GM18868 (cell line): ENCODE measurements around the gene TMTC4.
"Not testable (repeated sequence)": the region's sequence is repeated elsewhere in the genome, so short reads cannot be mapped to it uniquely, and the experiment has no call there.

ENCODE experiments used
- ATAC-seq: cut with Tn5 transposase; IDR thresholded peaks from one replicate; pipeline ENCODE4 v1.9.1; 2021; ENCODE audit warnings: mild to moderate bottlenecking, moderate library complexity; ENCODE audit not compliant: unreplicated experiment

TMTC4 gene

DNA sequence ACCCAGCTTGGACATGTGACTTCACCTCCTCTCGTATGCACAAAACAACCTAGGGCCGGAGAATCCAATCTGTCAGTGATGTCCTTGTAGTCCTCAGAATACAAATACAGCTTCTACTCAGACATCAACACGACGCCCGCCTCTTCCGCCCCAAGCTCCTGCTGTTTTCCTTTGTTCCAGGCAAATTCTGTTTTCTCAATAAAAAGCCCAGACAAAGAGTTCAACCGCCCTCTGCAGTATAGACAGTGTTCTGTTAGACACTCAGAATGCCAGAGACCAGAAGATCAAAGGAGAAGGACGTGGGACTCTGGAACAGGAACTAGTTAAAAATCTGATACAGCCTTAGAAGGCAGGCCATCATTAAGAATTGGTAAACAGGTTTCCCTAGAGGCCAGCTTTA lies 44.0 kb downstream of the TMTC4 start:
- no peak for ATAC-seq

DNA sequence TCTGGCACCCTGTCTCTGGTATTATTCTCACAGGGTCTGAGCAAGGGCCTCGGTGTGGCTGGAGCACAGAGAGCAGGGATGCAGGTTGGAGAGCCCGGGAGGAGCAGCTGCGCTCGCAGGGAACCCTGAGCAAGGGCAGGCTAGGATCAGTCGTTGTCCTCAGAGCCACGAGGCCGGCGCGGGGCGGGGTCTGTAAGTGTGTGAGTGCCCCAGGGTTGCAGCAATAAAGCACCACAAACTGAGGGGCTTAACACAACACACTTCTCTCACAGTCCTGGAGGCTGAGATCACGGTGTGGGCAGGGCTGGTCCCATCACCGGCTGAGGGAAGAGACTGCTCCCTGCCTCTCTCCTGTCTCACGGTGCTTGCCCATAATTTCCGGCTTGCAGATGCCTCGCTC lies 47.5 kb downstream of the TMTC4 start:
- no peak for ATAC-seq

DNA sequence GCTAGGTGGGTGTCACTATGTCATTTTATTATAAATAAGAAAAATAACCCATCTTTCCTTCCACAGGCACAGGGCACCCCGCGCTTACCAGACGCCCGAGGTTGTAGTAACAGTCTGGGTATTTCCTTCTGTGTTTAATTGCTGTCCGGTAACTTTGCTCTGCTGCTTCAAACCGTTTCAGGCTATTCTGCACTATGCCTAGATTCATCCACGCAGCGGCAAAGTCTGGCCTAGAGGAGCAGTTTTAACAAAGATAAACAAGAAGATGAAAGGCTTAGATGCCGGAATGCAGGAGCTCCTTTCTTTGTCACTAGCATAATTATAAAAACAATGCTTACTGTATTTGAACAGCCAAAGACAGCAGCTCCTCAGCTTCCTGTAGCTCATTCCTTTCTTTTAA lies 49.1 kb downstream of the TMTC4 start:
- ATAC-seq: no peak

DNA sequence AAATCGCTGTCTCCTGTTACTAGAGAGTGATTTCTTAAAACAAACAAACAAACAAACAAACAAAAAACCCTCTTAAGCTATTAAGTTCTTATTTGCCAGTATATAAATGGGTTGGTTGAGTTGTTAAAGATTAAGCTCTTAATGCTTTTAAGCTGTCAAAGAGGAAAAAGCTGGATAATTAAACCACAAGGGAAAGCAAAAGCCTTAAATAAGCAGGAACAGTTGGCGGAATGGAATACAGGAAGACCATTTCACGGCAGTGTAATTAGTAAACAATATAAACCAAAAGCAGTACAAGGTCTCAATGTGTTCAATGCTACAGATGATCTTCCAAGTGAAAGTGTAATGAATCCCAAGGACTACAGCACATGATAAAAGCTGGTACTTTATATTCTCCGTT lies 53.8 kb downstream of the TMTC4 start:
- no peak for ATAC-seq

DNA sequence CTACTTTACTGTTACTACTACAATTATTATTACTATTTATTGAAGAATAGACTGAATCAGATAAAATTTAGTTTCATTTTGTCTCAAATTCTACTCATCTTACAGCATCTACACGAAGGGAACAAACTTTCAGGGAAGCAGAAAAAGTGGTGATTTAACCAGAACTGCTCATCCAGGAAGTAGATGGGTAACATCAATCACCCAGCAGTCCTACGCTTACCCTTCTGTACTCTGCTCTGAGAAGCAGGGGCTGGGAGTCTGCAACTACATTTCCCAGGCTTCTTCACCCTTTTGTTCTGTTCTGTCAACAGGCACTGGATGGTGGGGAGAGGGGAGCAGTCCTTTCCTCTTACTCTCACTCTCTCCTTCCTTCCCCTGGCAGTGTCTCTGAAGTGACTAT lies 54.7 kb downstream of the TMTC4 start:
- no peak for ATAC-seq

DNA sequence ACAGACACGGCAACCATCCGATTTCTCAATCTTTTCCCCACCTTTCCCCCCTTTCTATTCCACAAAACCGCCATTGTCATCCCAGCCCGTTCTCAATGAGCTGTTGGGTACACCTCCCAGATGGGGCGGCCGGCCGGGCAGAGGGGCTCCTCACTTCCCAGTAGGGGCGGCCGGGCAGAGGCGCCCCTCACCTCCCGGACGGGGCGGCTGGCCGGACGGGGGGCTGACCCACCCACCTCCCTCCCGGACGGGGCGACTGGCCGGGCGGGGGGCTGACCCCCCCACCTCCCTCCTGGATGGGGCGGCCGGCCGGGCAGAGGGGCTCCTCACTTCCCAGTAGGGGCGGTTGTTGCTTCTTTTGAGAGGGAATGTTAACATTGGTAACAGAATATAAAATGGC lies 55.7 kb downstream of the TMTC4 start:
- not testable (repeated sequence) for ATAC-seq

DNA sequence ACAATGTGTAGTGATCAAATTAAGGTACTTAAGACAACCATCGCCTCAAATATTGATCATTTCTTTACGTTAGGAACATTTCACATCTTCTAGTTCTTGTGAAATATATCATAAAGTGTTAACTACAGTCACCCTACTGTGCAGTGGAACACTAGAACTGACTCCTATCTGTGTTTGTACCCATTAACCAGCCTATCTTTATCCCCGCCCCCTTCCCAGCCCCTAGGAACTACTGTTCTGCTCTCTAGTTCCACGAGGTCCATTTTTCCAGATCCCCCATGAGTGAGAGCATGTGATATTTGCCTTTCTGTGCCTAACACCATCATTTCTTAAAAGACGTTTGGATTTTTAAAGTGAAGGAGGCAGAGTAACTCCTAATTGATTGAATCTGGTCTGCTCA lies 61.6 kb downstream of the TMTC4 start:
- no peak for ATAC-seq

DNA sequence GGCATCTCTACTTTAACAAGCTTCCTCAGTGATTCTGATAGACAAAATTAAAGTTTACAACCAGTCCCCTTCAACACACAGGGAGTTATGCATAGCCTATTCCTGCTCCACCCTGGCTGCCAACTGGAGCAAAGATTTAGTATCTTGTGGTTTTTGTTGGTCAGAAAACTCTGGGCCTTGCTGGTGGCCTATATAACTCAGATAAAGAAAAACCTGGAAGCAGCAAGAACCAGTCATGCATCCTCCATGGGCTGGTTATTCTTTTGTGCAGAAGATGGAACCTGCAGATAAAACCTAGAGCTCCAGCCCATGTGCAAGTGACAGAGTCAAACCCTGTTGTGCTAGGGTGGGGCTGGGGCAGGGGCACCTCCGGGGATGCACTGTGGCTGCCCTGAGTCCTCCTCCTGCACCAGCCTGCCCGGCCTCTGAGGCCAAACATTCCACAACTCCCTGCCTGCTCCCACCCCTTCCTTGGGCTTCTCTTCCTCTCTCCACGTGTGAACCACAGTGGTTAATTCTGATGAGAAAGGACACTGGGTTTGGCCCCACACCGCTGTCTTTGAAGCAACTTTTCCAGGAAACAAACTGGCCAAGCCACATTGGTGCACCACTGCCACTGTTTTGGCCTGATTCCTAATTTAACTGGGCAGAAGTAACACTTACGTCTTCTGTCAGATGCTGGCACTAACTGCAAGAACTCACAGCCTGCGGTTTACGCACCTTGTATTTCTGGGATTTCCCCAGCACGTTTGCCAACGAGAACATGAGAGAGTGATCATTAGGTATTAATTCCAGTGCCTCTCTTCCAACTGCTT lies 62.7 kb downstream of the TMTC4 start:
- ATAC-seq: no peak

DNA sequence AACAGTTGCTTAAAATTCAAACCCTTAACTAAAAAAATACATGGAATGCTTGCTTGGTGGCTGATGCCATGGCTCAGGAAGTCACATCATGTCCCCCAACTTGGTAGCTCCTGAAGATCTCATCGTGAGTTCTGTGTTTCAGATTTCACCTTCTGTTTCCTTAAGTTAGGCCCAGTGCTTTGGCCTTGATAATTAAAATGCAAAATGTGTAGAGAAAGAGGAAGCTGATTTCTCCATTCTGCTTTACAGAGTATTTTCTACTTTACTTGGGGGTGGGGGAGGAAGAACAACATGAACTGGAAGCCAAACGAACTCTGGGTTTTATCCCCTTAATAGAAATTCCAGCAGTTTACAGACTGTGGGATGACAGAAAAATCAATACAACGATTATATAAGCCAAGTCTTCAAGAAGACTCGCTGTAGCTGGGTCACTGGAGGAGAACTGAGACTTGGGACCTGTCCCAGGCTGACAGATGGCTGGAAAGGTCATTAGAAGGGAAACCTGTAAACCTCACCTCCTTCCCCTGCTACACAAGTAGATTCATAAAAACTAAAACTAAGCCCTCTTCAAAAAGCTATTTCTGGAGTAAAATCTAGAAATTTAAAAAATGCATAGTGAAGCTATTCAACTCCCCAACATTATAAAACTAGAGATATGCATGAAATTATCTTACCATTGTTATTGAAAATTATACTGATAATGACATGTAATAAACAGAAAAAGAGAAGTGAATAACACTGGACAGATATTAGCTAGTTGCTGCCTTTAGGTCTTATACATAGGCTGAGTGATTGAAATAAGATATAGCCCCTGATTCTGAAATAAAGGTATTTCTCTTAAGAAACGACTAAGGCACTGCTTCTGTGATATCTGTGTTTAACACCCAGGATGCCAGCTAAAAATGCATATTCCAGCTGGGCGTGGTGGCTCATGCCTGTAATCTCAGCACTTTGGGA lies 63.9 kb downstream of the TMTC4 start:
- peak; percentile 25 for ATAC-seq

DNA sequence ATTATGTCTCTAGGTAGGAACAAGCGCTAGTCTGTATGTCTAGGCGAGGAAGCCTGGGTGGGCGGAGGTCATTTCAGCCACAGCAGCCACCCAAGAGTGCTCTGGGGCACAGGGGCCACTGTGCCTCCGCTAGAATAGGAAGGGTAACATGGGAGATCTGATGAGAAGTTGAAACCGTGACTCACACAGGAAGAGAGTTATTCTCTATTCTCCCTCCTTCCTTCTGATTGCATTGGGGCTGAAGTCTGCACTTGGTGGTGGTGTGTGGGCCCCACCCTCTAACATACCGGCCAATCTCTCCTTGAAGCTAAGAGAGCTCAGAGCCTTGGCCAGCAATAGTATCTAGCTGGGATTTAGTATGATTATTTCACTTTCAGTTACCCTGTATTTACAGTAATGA lies 65.7 kb downstream of the TMTC4 start:
- ATAC-seq: peak; percentile 94

DNA sequence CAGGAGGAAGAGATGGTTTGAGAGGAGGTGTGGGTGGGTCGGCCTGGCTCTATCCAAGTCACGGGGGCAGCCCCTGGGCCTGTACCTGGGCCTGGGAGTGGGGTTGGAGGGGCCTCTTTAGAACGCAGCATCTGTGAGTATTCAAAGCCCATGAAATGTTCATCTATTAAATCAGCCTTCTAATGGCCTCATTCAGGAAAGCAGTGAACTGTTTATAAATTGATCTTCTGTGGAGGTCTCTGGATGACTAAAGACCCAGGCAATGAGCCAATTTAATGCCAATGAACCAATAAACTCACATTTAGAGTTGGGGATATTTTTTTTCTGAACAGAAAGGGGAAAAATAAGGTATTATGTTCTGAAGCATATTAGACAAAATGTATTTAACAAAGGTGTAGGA lies 66.1 kb downstream of the TMTC4 start:
- no peak for ATAC-seq

DNA sequence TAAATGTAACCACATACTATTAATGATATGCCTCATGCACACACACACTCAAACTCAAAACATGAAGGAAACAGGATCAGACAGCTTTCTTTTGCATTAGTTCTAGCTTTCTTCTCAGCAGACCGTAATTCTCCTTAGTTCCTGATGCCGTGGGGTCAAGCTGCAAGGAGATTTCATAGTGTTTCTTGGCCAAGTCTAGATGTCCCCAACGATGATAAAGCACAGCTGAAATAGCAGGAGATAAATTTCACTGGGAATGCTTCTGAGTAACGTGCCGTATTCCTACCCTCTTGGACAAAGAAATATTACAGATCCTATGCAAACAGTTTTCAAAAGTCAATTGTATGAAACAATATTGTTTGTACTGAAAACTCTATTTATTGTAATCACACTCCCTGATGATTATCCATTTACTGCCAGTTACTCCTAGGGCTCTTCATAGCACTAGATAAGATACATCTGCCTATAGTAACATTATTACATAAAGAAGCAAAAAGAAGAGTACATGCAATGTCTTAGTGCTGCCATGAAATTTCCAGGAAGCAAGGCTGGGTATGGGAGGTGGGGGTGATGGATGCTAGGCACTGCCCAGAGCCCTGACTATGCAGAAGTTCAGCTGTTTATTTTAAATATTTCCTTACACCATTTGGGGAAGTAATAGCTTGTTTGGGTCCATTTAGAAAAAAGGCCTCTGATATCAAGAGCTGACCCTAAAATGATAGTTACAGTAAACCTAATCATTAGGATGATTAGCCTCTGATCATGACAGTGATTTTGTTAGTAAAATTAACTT lies 69.5 kb downstream of the TMTC4 start:
- no peak for ATAC-seq

DNA sequence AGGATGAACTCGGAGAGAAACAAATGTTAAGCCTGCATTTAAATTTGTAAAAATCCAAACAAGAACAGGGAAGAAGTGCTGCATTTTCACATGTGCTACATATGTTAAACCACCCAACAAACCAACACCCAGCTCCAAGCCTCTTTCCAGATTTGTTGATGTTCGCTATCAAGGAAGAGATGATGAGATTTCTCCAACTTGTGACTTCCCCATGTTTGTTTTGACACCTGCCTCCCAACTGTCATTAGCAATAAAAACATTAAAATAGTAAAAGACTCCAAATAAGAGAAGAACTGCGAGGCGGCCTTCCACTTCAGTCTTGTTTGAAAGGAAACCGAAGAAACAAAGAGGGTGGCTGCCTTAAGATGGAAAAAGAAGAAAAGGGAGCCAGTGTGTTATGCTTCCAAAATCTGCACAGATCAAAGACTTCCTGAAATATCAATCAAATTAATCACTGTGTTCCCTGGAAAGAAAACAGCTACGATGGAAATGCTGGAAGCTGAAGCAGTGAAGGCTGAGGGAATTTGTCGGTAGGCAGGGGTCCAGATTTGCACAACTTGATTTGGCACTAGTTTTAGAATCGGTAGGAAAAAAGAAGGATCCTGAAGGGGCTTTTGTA lies 72.0 kb downstream of the TMTC4 start:
- no peak for ATAC-seq

DNA sequence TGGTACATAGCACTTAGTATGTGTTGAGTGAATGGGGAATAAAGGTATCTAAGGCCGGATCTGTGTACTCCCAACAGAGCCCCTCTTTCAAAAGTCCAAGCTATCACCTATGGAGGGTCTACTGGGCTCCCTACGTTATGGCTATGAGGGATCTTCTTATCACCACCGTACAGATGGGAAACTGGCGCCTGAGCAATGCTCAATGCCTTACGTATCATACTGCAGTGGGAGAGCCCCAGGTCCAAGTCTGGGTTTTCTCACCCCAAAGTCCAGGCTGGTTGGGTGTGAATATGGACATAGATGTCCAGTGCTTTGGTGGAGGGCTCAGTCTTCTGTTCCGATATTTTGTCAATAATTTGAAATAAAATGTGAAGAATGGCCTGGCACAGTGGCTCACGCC lies 72.9 kb downstream of the TMTC4 start:
- no peak for ATAC-seq

DNA sequence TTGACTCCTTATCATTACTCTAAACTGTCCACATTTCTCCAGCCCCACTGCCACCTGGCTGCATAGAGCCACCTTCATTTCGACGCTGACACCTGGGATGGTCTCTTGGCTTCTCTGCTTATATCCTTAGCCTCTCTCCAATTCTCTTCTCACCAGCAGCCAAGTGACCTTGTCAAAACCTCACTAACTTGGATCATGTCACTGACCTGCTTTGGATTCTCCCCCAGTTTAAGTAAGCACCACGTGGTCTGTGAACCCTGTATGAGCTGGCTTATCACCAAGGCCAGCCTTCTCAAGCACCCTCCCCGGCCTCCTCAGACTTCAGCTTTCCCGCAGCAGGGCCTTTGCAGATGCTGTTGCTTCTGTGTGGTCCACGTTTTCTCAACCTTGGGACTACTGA lies 73.7 kb downstream of the TMTC4 start:
- no peak for ATAC-seq

DNA sequence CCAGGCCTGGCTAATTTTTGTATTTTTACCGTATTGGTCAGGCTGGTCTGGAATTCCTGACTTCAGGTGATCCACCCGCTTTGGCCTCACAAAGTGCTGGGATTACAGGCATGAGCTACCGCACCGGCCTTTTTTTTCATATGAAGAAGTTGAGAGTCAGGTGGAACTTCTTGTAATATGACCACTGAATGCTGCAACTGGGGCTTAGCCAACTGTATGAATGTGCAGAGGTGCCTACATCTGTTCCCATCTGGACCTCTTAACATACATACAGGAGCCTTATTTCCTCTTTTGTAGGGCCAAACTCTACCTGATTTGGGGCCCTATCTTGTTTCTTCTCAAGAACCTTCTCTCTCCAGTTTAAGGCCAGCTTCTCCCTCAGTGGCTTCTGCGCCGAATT lies 74.1 kb downstream of the TMTC4 start:
- no peak for ATAC-seq

DNA sequence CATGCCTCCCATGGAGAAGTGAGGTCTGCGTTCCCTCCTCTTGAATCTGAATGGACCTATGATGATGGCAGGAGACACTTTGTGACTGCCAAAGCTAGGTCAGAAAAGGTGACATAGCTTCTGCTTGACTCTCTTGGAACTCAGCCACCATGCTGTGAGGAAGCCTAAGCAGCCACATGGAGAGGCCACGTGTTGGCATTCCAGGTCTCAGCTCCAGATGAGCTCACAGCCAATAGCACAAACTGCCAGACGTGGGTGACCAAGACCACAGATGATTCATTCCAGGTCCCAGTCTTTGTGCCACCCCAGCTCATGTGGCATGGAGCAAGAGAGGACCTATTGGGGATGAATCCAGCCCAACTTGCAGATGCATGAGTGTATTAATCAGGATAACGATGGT lies 77.3 kb downstream of the TMTC4 start:
- ATAC-seq: no peak

DNA sequence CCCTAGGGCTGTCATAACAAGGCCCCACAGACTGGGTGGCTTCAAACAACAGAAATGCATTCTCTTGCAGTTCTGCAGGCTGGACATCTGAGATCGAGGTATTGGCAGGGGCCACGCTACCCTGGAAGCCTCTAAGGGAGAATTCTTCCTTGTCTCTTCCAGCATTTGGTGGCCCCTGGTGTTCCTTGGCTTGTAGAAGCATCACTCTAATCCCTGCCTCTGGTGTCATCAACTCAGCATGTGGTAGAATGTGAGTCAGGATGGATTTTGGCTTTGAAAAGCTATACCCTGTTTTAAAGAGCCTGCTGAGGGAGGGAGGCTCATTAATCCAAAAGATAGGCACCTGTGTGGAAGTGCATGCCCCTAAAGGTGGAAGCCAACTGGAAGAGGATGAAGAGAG lies 78.1 kb downstream of the TMTC4 start:
- no peak for ATAC-seq

DNA sequence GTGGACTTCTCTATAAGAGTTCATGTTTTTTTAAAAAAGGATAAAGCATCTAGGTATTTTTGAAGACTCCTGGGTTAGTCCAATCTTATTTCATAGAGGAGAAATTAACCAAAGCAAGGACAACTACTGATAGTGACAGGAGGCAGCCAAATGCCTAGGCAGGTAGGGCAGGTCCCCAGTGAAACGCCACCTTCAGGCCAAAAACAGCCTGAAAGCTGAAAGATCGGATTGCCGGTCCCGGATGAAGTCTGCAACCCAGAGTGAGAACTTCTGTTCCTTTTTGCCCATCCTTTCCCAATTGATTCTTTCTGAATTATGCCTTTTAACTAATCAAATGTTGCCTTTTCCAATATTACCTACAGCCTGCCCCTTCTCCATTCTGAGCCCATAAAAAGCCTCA lies 79.9 kb downstream of the TMTC4 start:
- no peak for ATAC-seq

DNA sequence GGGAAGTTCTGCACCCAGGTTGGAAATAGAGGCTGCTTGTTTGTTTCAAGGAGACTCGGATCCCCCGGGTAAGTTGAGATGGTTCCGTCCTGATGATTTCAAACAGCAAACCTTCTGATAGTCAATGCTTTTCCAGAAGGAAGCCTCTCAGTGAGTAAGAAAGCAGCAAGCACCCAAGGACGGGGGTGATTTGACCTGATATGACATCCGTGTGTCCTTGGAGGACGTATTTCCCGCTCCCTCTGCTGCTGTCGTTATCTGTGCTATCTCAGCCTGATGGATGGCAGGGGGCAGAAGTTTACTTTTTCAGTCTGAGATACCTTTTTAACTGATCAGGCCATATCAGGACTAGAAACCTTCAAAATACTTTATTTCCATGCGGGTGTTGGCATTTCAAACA lies 80.3 kb downstream of the TMTC4 start:
- ATAC-seq: no peak

DNA sequence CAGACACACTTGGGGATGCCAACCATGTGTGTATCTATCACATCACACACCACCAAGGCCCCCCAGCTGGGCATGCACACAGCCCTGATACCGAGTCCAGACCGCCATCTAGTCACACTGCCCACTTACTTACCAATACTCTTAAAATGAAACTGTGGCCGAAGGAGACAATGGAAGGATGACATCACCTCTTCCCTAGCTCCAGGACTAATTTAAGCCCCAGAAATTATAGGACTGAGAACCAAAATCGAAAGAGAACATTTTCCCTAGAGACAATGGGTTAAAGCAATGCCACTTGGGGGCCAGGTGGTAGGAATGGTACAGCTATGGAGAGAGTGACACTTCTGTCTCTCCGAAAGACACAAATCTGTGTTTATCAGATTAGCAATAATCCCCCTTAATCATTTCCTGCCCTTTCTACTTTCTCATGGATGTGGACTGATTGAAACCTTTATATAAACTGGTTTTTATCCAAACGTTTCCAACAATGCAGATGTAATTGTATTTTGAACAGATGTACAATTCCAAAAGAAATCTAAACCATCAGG lies 85.3 kb downstream of the TMTC4 start:
- no peak for ATAC-seq
